ELF-1 (cell line): ENCODE measurements around the gene KPNA6.
"Not testable (repeated sequence)": the region's sequence is repeated elsewhere in the genome, so short reads cannot be mapped to it uniquely, and the experiment has no call there.

Experiments used
- DNase-seq: peaks from one replicate; pipeline ENCODE4 v3.0.0-alpha.2; 2016; ENCODE audit warnings: low read depth, low spot score

KPNA6 gene

GRCh38 chr1:32142446-32143301 is 34.8 kb downstream of the KPNA6 start:
- DNase-seq = peak; percentile 7

DNA sequence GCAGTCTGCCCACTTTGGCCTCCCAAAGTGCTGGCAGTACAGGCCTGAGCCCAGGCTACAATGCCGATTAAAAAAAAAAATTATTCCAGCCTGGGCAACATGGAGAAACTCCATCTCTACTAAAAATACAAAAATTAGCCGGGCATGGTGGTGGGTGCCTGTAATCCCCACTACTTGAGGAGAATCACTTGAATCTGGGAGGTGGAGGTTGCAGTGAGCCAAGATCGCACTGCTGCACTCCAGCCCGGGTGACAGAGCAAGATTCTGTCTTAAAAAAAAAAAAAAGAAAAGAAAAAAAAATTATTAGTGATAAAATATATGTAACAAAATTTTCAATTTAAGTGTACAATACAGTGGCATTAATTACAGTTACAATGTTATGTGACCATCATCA is 35.4 kb downstream of the KPNA6 start:
- DNase-seq = not testable (repeated sequence)

DNA sequence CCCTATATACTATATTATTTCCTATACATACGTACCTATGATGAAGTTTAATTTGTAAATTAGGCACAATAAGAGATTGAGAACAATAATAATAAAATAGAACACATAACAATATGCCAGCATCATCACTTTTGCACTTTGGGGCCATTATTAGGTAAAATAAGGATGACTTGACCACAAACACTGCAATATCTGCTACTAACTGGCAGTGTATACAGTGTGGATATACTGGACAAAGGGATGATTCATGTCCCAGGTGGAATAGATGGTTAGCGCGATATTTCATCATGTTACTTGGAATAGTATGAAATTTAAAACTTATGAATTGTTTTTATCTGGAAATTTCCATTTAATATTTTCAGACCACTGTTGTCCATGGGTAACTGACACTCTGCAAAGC is 36.2 kb downstream of the KPNA6 start:
- DNase-seq = no peak

DNA sequence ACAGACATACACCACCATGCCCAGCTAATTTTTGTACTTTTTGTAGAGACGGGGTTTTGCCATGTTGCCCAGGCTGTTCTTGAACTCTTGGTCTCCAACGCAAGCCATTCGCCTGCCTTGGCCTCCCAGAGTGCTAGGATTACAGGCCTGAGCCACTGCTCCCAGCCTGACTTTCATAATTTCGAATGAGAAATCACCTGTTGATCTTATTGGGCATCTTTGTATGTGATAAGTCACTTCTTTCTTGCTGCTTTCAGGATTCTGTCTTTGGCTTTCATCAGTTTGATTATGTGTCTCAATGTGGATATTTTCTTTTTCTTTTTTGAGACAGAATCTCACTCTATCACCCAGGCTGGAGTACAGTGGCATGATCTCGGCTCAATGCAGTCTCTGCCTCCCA is 39.9 kb downstream of the KPNA6 start:
- not testable (repeated sequence) for DNase-seq

DNA sequence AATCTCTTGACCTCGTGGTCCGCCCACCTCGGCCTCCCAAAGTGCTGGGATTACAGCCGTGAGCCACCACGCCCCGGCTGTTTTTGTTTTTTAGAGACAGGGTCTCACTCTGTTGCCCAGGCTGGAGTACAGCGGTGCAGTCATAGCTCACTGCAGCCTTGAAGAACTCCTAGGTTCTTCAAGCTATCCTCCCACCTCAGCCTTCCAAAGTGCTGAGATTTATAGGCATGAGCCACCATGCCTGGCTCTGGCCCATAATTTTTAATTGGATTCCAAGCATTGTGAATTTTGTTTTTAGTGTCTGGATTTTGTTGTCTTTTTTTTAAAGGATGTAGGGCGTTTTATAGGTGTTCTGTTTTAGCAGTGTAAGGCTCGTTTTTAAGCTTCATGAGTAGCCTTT is 43.0 kb downstream of the KPNA6 start:
- DNase-seq = peak; percentile 28

DNA sequence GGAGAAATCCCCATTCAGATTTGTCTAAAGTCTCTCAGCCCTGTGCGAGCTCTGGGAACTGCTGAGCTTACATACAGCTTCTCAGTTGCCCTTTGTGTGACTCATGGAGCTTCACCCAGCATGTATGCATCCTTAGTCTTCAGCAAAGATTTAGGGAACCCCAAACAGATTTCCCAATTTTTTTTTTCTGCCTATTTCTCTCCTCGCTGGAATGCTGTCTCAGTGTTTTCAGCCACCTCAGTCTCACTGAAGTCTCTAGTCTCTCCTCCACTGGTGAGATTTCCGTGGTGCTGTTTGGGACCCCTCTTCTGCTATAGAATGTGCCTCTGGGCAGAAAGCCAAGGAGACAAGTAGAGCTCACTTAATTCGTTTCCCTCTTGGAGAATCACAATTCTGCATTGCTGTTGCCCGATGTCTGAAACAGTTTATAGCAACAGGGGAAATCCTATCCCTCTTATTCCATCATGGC is 43.5 kb downstream of the KPNA6 start:
- DNase-seq = no peak

GRCh38 chr1:32159189-32159588 is 51.3 kb downstream of the KPNA6 start:
- no peak for DNase-seq

DNA sequence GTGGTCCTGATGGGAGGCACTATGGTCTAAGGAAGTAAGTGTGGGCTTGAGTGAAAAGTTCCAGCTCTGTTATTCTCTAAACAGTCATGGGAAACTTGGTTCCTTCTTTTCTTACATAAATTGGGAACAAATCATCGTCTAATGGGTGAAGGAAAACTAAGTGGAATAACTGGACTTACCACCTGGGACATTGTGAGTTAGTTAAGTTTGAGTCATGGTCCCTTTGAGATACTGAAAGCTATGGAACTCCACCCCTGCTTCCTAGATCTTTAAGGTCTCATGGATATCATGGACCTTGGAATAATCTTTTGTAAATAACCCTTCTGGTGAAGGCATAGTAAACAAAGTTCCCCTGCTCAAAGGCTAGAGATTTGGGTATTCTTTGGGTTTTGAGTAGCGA is 55.5 kb downstream of the KPNA6 start:
- no peak for DNase-seq

GRCh38 chr1:32165633-32166032 is 57.8 kb downstream of the KPNA6 start:
- DNase-seq = not testable (repeated sequence)

- no peak for DNase-seq
These were observed 63.1 kb downstream of the KPNA6 start for GRCh38 chr1:32170991-32171390.

GRCh38 chr1:32172621-32173245 is 64.9 kb downstream of the KPNA6 start:
- no peak for DNase-seq

DNA sequence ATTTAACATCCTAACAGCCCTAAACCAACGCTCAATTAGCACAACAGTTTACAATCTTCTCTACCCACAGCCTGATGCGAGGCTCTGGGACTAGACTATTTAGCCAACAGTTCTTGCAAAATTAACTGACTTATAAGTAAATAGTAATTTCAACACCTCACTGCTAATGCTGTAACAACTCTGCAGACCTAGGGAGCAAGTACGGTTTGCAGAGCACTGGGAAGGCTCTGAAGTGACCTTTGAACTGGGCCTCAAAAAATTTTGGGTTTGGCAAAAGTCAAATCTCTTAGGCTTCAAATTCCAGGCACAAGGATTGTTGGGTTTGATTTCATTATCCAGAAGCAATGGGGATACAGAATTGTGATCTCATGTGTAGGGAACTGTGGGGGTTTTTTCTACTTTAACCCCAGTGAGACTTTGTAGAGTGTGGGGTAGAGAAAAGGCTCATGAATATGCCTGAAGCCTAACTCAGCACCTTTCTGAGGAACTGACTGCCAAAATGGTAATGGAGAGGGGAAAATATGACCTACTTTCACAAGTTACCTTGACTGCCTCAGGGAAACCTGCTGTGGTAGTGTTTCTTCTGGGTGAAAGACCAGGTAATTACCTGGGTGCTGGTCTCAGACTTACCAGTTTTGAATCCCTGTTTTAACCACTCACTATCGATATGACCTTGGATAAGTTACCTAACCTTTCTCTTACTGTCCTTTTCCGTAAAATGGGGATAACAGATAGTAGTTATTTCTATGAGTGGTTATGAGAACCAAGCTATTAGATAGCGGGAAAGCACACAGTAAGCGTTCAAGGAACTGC is 70.7 kb downstream of the KPNA6 start:
- DNase-seq = no peak

DNA sequence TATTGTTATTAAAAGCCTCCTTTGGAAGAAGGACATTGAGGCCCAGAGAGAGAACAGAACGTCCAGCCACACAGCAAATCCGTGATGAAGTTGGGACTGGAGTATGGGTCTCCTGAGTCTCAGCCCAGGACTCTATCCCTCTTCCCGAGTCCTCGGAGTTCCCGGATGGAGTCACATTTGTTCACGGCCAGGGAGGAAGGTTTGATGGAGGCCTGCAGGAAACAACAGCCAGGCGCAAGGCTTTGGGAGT is 71.3 kb downstream of the KPNA6 start:
- no peak for DNase-seq

GRCh38 chr1:32179443-32180185 is 71.8 kb downstream of the KPNA6 start, which contains the start of gene TXLNA:
TXLNA (plus strand) TSS chr1:32179675; CDS start chr1:32180346, 671 bp downstream.
- peak; percentile 95 for DNase-seq

DNA sequence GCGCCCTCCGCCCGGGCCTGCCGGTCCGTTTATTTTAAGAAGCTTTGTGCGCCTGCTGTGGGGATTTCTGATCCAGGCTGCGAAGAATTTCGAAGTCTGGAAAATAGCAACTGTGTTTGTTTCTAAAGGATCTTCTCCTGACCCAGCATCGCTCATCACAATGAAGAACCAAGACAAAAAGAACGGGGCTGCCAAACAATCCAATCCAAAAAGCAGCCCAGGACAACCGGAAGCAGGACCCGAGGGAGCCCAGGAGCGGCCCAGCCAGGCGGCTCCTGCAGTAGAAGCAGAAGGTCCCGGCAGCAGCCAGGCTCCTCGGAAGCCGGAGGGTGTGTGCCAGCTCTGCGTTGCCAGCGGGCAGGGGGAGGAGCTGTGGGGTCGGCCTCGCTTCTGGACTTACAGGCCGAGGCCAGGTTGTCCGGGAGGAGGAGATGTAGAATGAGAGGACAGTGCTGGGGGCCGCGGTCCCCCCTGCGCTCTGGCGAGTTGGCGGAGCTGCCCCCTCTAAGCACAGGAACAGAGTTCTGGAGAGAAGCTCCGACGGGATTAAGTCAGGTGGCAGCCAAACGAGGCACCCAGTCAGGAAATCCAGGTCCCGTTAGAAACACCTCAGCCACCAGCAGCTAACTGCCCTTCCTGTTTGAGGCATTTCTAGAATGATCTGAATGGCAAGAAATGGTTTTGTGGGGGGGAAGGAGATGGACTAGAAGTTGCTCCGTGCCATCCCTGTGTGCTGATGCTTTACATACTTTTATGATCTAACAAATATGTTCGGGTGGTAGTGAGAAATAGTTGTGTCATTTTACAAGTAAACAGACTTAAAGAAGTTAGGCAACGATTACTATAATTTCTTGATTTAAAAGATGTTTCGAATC is 72.6 kb downstream of the KPNA6 start:
- DNase-seq = peak; percentile 73

DNA sequence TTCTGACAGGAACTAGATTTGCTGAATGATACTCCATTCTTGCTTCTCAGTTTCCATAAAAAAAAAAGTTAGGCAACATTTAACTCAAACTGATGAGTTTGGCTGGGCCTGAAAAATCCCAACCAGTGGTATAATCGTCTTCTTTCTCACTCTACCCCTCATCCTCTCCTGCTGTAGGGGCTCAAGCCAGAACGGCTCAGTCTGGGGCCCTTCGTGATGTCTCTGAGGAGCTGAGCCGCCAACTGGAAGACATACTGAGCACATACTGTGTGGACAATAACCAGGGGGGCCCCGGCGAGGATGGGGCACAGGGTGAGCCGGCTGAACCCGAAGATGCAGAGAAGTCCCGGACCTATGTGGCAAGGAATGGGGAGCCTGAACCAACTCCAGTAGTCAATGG is 73.2 kb downstream of the KPNA6 start:
- no peak for DNase-seq

DNA sequence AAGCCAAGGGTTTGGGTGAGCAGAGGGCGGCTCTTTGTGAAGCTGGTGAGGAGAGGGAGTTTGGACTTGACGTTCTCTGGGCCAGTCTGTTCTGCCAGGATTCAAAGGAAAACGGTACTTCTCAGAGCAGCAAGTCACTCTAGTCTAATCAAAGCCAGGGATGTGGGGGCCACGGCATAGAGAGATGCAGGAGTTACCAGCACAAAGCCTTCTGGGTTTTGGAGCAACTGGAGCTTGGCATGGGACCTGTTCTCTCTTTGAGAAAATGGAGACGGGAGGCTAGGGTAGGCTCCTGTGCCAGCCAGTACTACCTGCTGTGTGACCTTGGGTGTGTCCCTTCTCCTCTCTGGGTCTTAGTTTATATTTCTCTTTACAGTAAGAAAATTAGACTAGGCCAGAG is 73.7 kb downstream of the KPNA6 start:
- no peak for DNase-seq

DNA sequence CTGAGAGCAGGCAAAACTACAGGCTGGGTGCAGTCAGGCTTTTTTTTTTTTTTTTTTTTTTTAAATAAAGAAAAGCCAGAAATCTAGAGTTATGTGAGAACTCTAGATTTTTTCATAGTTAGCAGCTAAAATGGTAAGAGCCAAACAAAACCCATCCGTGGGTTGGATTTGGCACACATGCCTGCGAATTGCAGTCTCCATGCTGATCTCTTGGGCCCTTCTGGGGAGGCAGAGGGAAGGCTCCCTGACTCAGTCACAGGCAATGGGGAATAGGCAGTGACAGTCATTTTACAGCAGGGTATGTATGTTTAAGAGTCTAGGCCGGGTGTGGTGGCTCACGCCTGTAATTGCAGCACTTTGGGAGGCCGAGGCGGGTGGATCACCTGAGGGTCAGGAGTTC is 74.2 kb downstream of the KPNA6 start:
- DNase-seq = no peak

- no peak for DNase-seq
These were observed 76.8 kb downstream of the KPNA6 start for GRCh38 chr1:32184650-32185049.

DNA sequence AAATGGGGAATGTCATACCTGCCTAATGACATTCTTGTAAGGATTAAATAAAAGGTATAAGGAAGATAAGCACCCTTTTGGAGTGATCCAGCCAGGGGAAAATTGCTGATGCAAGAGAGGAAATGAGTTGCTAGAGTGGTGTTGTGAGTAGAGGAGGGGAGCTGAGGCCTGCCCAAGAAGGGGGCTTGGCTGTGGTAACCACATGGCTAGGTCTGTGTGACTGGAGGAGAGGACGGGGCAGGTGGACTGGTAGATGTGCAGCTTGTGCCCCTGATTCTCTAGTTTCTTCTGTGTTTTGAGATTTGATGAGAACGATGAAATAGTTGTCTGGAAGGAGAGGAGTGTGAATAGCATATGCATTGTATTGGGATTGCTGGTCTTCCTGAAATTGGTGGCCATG is 78.2 kb downstream of the KPNA6 start:
- no peak for DNase-seq

- no peak for DNase-seq
These were observed 78.6 kb downstream of the KPNA6 start for GRCh38 chr1:32186491-32186890.
